ENCODE data around the gene CHCHD6.
"Not testable (repeated sequence)": the region's sequence is repeated elsewhere in the genome, so short reads cannot be mapped to it uniquely, and the experiment has no call there.

CHCHD6 gene

DNA sequence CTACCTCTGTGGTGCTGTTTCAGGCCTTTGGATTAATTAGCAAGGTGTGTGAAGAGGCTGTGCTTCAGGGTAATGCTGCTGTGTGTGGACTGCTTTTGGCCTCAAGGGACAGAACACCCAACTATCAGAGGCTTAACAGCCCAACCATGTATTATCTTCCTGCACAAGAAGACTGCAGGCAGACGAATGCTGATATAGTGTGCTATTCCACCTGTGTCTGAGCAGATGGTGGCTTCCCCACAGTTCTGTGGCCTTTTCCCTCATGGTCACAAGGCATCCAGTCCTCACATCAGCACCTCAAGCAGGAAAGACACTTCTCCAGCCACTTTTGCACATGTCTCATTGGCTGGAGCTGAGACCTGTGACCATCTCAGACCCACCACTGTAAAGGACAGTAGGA is 76.6 kb downstream of the CHCHD6 start:
- DNase-seq, result no peak

DNA sequence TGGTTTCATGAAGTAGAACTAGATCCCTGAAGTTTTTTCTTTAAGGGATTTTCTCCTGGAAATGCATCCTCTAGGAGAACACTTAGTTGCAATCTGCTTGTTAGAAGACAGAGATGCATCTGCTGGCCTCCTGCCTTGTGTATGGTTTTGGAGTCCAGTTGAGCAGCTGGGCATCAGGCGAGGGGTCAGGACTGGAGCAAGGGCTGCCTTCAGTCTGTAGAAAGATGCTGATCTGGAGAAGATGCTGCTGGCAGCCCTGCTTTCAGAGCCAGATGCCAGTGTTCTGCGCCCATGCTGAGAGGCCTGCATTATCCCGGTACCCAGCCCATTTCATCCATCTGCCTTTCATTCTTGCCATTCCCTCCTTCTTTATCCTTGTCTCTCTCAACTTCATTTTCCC is 77.4 kb downstream of the CHCHD6 start:
- no peak for DNase-seq

DNA sequence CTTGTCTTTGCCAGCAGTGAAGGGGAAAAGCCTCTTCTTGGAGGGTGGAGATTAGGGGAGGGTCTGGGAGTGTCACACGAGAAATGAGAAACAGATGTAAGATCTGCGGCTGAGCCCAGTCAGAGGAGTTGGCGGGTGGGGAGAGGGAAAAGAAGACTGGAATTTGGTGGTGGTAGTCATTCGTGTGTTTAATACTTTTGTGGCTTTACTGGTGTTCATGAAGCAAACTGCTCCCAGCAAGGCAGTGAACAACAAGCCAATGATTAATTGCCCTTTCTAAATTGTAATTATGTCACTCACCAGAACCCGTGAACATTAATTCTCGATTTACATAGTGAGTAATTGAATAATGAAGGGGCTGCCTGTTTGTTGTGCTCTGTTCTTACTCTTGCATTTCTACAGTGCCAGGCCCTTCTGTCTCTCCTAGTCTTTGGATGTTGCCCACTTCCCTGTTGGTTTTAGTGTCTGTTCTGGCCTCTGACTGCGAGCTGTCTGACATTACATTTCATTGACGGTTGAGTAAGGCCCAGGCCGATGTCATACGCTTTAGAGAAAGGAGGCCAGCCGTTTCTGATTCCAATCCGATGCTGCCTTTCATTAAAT is 78.0 kb downstream of the CHCHD6 start:
- DNase-seq, result no peak

DNA sequence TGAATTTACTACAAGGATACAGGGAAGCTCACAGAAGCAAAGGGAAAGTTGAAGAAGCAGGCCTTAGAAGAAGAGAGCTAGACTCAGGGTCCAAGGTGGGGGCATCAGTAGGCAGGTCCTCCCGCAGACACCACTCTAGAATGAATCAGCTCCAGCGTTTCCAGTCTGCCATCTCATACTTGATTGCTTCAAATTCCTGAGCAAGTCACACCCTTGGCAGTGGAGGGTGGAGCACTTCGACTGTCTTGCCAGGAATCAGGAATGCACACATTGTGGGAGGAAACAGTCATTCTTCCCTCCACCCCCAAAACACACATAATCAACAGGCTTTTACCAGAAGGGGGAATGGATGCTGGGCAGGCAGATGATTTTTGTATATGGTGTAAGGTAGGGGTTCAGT is 78.5 kb downstream of the CHCHD6 start:
- DNase-seq, result no peak

DNA sequence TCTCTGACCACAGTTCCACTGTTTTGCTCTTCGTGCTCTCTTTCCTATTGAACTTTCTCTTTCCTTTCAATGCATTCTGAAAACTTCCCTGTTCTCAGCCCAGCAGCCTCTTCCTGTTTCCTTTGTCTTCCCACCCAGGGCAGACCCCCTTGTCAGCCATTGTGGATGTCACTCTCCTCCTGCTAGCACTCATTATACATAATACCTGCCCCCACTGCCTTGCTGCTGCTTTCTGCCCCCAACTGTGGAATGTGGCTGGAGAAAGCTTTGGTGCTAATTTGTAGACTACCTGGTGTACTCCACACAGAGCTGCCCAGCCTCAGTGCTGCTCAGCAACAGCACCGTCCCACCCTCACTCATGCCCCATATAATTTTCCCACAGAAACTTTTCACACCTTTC is 80.2 kb downstream of the CHCHD6 start:
- no peak for DNase-seq

DNA sequence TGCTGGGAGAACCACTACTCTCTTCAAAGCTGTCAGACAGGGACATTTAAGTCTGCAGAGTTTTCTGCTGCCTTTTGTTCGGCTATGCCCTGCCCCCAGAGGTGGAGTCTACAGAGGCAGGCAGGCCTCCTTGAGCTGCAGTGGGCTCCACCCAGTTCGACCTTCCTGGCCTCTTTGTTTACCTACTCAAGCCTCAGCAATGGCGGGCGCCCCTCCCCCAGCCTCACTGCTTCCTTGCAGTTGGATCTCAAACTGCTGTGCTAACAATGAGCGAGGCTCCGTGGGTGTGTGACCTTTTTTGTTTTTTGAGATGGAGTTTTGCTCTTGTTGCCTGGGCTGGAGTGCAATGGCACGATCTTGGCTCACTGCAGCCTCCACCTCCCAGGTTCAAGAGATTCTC is 87.3 kb downstream of the CHCHD6 start:
- DNase-seq, result not testable (repeated sequence)

DNA sequence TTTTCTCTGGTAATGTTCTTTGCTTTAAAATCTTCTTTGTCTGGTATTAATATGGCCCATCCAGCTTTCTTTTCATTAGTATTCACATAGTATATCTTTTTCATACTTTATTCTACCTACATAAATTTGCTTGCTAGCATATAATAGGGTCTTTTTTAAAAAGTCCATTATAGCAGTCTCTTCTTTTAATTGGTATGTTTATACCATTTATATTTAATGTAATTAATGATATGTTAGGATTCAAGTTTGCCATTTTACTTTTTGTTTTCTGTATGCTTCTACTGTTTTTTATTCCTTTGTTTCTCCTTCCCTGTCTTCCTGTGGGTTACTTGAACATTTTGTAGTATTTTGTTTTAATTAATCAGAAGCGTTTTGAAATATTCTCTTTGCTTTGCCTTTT is 89.0 kb downstream of the CHCHD6 start:
- no peak for DNase-seq

DNA sequence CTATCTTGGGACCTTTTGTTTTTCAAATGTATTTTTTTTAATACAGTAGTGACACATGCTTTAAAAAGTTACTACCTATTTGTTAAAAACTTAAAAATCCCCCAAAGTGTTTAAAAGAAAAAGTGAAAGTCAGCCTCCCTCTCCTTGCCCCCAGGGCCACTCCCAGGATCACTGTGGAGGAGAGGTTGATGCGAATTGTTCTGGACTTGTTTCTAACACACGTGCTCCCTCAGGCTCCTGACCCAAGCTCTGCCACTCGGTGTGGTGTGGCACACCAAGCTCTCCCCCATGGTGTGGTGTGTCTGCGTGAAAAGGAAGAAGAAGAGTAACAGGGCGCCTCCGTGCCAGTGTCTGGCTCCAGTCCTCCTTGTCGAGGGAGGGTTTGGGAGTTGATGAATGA is 93.5 kb downstream of the CHCHD6 start:
- DNase-seq, result no peak

DNA sequence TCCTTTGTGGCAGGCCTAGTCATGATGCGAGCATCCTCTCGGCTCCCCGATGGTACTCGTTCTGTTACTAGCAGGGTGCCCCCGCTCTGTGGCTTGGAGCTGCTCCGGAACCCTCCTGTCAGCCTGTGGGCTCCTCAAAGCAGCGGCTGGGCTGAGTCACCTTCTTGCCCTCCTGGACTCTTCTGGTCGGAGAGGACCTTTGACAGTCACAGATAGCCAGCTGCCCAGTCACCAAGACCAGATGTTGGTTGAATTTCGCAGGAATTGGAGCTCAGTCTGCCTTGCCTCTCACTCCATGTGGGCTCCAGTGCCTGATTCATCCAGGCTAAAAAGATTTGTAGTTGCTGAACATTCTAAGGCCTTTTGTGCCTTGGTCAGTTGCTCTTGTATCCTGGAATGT is 94.5 kb downstream of the CHCHD6 start:
- DNase-seq, result no peak

DNA sequence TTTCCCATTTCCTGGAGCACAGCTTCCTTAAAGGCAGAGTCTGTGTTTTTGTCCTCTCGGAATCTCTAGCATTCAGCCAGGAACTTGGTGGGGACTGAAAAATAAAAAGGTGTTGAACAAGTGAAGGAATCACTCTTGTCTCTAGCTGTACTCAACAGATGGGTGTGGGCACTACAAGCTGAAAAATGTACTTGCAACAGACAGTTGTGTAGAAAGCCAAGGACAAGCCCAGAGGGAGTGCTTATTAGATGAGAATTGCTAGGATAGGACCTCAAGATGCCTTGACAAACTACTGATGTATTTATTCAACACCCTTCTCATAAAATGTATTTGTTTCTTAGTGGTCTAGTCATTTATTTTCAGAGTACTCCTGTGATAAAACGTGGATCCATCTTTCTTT is 95.1 kb downstream of the CHCHD6 start:
- no peak for DNase-seq

DNA sequence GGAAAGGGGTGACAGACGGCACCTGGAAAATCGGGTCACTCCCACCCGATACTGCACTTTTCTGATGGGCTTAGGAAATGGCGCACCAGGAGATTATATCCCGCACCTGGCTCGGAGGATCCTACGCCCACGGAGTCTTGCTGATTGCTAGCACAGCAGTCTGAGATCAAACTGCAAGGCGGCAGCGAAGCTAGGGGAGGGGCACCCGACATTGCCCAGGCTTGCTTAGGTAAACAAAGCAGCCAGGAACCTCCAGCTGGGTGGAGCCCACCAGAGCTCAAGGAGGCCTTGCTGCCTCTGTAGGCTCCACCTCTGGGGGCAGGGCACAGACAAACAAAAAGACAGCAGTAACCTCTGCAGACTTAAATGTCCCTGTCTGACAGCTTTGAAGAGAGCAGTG is 97.3 kb downstream of the CHCHD6 start:
- DNase-seq, result not testable (repeated sequence)

DNA sequence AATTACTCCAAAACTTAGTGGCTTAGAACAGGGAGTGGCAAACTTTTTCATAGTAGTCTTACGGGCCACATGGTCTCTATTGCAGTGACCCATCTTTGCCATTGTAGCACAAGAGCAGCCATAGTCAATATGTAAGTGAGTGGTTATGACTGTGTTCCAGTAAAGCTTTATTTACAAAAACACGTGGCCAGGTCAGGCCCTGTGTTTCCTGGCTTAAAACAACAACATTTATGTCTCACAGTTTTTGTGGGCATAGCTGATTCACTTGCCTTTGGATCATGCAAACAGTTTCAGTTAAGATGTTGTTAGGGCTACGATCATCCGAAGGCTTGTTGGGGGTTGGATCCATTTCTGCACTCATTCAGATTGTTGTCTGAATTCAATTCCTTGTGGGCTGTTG is 103.8 kb downstream of the CHCHD6 start:
- no peak for DNase-seq

DNA sequence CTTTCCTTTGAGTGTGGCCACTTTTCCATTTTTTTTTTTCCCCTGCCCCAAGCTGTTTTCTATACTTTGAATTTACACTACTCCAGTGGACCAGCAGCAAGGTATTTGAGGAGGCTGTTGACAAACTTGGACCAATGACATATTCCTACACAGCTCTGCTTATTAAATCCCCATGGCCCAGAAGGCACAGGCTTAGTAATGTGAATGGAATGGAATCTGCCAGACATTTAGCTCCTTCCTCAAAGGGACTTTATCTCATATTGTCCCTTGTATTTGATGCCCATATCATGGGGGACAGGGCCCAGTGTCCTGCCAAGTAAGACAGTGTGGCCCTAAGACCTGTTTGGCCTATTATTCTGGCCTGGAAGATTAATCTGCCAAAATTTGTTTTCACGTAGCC is 107.5 kb downstream of the CHCHD6 start:
- no peak for DNase-seq

DNA sequence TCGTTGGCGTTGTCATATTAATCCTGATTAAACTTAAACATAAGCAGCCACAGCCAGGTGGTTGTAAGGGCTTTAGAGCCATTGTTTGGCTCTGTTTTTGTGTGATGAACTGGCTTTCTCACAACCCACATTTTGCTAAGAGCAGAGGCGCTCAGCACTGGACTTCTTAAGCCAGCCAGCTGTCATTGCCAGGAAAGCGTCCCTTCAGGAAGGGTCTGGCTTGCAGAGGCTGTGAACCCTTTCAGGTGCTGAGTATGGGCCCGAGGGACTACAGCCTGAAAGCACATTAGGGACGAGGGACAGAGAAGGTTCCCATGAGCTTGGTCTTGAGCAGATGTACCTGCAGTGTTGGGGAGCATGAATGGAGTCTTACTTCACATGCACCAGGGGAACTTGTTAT is 112.3 kb downstream of the CHCHD6 start:
- DNase-seq, result no peak

DNA sequence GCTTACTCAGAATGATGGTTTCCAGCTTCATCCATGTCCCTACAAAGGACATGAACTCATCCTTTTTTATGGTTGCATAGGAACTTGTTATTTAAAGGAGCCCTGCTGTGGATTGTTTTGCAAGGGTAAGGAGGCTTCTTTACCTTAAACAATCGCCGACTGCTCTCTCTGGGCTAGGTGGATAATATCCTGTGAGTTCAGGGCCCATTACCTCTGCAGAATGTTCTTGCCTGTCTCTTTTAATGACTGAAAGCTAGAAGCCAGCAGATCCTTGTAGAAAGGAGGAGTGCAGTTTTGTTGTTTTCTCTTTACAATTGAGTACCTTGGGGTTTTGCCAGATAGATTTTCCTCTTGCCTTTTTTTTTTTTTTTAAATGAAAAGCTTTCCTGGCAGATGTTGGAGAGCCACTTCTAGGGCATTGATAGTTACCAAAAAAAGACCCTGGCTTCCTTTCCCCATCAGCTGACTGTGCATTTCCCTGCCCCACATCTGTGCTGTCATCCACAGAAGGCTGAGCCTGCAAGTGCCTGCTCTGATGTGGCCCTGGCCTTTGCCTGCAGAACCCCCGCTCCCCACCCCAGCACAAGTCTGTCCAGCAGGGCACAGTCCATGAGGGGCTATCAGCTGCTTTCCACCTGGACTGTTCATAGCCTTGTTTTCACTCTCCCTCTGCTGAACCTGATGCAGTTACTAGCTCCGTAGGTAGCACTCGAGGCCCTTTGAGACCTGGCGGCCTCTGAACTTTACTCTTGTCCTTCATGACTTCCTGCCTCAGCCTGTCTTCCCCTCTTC is 113.1 kb downstream of the CHCHD6 start:
- DNase-seq, result no peak

DNA sequence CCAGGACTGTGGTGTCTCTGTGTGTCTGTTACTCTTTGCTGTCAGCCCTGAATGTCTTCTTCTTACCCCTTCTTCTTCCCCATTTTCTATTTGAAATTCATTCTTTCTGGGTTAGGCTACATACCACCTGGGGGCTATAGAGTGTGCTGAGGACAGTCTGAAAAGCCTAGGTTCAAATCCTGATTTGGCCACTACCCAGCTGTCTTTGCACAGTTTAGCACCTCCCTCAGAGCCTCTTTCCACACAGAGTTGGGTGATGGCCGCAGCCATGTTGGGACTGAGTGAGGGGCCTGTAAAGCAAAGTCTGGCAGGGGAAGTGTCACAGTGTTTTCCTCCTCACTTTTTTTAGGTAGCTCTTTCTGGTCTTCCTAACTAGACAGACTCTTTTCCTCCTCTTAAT is 113.7 kb downstream of the CHCHD6 start:
- no peak for DNase-seq

DNA sequence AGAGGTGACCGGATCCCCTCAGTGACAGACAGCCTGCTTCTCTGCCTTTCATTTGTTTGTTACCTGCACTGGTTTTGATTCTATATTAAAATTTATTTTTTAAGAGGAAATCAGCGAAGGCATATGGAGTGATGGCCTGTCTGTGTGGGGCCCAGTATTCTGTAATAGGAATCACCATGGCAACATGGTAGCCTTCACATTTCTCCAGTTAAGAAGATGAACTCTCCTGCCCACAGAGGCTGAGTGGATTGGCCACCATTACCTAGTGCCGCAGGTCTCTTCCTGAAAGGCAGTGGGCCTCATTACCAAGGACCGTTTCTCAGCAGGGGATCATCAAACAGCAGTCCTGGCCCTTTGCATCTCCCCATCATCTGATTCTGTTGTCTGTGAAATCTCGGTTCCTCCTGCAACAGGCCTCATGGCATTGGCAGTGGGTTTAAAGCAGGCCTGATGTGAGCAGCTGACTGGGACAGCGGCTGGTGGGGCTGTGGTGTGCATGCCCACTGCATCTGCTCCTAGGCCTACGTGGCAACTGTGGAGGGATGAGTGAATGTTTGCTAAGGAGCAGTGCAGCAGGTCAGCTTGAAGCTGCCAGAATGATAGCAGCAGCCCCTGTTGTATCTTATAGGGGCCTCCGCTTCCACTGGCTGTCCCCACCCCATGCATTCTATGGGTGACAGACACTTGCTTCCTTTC is 114.5 kb downstream of the CHCHD6 start:
- no peak for DNase-seq

DNA sequence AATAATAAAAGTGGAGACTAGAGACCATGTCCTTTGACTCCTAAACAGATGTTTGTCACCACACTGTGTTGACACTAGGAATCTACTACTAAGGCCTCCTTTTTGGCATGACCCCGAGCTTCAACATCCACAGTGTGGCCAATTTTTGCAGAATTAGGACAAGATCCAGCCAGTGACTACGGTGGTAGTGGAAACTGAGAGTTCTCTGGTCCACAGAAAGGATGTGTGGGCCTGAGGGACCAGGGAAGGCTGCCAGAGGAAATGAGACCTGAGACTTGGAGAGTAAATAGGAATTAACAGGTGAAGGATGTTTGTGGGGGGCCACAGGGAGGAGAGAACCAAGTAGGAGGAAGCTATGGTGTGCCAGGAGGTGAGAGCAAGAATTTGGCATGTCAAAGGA is 122.7 kb downstream of the CHCHD6 start:
- no peak for DNase-seq

DNA sequence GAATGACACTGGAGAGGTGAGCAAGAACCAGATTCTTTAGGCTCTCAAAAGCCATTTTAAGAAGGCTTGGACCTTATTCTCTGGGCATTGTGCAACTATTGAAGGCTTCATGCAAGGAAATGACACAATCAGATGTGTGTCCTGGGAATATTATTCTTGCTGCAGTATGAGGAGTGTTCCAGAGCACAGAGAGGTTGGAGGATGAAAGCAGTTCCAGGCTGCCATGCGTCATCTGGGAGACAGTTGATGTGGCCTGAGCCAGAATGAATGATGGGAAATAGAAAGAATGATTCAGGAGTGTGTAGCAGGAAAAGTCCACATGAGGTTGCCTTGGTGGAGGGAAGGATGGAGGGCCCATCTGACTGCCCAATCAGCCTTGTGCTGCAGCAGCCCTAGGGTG is 123.1 kb downstream of the CHCHD6 start:
- no peak for DNase-seq

DNA sequence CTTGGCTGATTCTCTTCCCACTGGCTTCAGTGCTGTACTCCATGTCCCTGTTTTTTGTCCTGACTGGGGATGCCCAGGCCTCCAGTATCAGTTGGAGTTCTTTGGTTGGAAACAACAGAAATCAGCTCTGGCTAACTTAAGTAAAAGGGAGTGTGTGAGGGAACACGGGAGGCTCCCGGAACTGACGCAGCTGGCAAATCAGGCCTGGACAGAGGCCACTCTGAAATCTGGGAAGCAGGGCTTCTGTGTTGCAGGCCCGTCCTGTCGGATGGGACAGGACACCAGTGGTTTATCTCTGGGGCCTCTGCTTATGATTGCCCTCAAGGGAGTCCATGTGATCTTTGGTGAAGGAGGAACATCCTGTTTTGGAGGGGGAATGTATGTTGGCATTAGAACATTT is 124.3 kb downstream of the CHCHD6 start:
- DNase-seq, result no peak

DNA sequence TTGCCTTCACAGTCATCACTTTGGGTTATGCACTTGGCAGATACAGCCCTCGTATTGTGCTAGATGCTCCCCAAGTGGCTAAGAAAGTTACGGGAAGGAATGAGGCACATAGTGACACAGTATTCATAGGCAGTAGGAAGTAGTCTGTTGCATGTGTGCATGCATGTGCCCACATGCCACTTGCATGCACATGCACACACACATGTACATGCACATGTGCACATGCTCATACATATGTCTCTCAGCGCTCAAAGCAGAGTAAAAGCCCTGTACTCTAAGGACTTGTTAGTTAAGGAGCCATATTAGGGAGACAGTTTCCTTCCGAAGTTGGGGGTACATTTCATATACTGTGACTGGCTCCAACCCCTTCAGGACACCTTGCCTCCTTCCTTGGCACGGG is 128.9 kb downstream of the CHCHD6 start:
- no peak for DNase-seq

DNA sequence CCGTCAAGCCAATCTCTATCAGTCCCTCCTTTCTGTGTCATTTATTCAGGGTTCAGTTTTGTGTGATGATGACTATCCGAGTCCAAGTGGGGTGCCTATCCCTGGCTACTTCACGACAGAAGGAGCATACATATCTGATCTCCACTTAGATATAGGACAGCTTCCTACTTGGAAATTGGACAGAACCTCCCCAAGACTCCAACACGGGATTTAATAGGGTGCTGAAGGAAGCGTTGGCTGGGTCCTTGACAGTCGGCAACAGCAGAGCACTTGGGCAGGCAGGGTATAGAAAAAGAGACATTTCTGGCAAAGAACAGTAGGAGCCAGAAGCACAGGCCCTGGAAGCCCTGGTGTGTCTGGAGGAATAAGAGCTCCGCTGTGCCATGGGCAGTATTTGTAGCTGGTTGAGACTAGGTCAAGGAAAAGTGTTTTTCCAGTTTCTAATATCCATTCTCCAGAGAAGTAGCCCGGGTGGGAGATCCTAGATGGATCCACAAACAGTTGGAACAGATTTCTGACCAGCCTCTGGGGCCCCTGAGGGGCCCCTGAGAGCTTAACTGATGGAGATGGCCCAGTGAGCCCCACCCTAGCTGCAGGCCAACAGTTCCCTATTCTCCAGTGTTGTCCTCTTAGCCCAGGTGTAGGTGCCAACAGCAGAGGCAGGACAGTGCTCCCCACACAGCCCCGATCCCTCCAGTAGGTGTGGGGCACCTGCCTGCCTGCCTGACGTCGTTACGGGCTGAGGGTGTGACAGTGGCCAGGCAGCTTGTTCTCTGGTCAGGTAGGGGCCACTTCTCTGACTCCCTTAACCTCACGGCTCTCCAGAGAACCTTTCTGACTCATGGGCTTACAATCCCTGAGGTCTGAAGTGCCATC is 130.8 kb downstream of the CHCHD6 start:
- no peak for DNase-seq

DNA sequence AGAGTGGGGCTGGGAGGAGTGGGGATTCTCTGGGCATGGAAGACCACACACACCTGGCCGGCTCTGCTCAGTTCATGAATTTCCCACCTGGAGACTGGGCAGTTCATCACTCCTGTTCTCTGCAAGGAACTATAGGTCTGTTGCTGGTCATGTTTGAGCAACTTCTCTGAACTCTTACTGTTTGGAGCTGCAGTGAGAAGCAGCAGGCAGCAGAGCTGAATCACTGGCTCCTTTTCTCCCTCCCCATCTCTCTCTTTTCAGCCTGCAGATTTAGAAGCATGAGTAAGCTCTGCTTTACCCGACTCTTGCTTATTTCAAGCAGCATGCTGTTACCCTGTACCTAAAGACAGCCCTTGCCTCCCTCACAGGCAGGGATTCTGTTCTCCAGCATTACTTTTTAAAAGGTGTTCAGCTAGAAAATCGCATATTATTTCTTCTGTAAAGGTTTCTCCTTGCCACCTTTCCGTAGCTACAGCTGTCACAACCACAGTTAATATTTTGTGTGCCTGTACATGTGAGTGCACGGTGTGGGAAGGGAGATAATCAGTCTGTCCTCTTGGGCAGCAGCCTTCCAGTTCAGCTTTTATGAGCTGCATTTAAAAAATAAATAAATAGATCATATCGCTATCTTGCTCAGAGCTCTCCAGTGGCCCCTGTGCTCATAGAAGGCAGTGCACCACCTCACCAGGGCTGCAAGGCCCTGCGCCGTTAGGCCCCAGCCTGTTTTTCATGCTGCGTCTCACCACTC is 131.6 kb downstream of the CHCHD6 start:
- no peak for DNase-seq
